ENCODE data around the gene RASAL3. TPM values are rescaled to one million over a fixed set of nuclear protein-coding genes. Genes with fewer than 3 reads are reported as not detected.

RASAL3 gene
- total RNA-seq, 1 experiment from 2014 or later: 0.10 TPM

DNA sequence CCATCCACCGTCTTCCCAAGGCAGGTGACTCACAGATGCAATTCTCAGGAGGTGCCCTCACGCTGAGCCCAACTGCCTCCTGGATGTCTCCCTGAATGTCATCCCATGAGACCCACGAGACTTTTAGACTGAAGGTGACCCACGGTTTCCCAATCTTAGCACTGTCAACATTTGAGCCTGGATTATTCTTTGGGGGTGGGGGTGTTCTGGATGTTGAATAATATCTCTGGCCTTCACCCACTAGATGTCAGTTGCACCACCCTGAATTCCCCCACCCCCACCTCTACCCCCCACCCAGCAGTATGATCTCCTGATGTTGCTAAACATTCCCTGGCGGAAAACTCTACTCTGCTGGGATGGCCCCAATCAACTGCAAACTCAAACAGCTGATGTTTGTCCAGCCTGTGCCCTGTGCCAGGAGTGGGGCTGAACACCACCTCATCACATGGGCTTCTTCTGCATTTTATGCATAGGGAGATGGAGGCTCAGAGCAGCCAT, 41.8 kb upstream of the RASAL3 start:
- H3K4me1 ChIP-seq (ENCODE audit: control insufficient read depth, insufficient read depth, low read length): no peaks in the 10 kb centered on the region
- TF ChIP-seq, protein P1, sequence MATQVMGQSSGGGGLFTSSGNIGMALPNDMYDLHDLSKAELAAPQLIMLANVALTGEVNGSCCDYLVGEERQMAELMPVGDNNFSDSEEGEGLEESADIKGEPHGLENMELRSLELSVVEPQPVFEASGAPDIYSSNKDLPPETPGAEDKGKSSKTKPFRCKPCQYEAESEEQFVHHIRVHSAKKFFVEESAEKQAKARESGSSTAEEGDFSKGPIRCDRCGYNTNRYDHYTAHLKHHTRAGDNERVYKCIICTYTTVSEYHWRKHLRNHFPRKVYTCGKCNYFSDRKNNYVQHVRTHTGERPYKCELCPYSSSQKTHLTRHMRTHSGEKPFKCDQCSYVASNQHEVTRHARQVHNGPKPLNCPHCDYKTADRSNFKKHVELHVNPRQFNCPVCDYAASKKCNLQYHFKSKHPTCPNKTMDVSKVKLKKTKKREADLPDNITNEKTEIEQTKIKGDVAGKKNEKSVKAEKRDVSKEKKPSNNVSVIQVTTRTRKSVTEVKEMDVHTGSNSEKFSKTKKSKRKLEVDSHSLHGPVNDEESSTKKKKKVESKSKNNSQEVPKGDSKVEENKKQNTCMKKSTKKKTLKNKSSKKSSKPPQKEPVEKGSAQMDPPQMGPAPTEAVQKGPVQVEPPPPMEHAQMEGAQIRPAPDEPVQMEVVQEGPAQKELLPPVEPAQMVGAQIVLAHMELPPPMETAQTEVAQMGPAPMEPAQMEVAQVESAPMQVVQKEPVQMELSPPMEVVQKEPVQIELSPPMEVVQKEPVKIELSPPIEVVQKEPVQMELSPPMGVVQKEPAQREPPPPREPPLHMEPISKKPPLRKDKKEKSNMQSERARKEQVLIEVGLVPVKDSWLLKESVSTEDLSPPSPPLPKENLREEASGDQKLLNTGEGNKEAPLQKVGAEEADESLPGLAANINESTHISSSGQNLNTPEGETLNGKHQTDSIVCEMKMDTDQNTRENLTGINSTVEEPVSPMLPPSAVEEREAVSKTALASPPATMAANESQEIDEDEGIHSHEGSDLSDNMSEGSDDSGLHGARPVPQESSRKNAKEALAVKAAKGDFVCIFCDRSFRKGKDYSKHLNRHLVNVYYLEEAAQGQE (IDR thresholded peaks at IDR 0.05; ENCODE audit: insufficient read depth in 1 of 2, low read depth in 2 of 2, low read length in 1 of 2): no peak
- TF ChIP-seq POLR2AphosphoS5 (IDR thresholded peaks at IDR 0.05; ENCODE audit: low read depth, low read length): no peak
- TF ChIP-seq, protein P2, sequence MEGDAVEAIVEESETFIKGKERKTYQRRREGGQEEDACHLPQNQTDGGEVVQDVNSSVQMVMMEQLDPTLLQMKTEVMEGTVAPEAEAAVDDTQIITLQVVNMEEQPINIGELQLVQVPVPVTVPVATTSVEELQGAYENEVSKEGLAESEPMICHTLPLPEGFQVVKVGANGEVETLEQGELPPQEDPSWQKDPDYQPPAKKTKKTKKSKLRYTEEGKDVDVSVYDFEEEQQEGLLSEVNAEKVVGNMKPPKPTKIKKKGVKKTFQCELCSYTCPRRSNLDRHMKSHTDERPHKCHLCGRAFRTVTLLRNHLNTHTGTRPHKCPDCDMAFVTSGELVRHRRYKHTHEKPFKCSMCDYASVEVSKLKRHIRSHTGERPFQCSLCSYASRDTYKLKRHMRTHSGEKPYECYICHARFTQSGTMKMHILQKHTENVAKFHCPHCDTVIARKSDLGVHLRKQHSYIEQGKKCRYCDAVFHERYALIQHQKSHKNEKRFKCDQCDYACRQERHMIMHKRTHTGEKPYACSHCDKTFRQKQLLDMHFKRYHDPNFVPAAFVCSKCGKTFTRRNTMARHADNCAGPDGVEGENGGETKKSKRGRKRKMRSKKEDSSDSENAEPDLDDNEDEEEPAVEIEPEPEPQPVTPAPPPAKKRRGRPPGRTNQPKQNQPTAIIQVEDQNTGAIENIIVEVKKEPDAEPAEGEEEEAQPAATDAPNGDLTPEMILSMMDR (IDR thresholded peaks at IDR 0.05): no peak
- in situ Hi-C loops (cut with HindIII; ENCODE audit: low pct_unique_long_range_greater_than_20kb, low sequenced_read_pairs) (no loop called here), intact Hi-C loops (cut with micrococcal nuclease; ENCODE audit: unreplicated experiment) (no loop called here)
- H3K27ac ChIP-seq (ENCODE audit: low read length): no peak overlapping the region
- H3K9me3 ChIP-seq (ENCODE audit: control insufficient read depth, insufficient read depth, low read depth, low read length): no peaks in the 10 kb centered on the region
- BruUV-seq (replicated peaks): no TSS peak
- ChIA-PET POLR2A (interaction anchor here (0.6 kb wide), 1 partner anchor 31 kb away, joined by 3 read pairs; no protein-coding TSS in a partner anchor), CTCF (interaction anchor here (0.6 kb wide), 1 partner anchor 345 kb away, joined by 6 read pairs; no protein-coding TSS in a partner anchor)
- no peak for ATAC-seq
- DNase-seq (ENCODE audit: low read depth, low spot score): no peak
- no peak overlapping the region for H3K4me3 ChIP-seq (ENCODE audit: low read depth in 2 of 2, low read length in 2 of 2)
- H3K27me3 ChIP-seq (ENCODE audit: control insufficient read depth, insufficient read depth, low read length): no peaks in the 10 kb centered on the region; the same call in 1 of the 2 replicates
- H3K36me3 ChIP-seq (ENCODE audit: control insufficient read depth, insufficient read depth, low read length): no peaks in the 10 kb centered on the region

DNA sequence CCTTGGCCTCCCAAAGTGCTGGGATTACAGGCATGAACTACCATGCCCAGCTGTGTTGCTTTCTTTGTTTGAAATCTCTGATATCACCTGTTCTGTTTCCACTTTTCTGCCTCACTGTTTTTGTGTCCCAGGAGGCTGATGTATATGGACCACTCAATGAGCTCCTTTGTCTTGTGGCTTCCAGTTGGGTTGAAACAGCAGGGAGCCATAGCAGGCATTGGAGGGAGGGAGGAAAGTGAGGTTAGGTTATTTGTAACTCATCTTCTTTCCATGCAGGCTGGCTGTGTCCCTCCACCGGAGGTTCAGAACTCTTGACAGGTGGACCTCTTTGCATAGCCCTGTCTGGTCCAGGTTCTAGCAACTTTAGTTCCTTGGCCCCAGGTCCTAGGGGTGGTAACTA, 37.9 kb upstream of the RASAL3 start:
- Histone ChIP-seq H3K27ac (ENCODE audit: low read length) (no peak overlapping the region), H3K4me3 (ENCODE audit: low read depth in 2 of 2, low read length in 2 of 2) (no peak overlapping the region), H3K4me1 (ENCODE audit: control insufficient read depth, insufficient read depth, low read length) (no peaks in the 10 kb centered on the region), H3K9me3 (ENCODE audit: control insufficient read depth, insufficient read depth, low read depth, low read length) (no peaks in the 10 kb centered on the region), H3K36me3 (ENCODE audit: control insufficient read depth, insufficient read depth, low read length) (no peaks in the 10 kb centered on the region), H3K27me3 (ENCODE audit: control insufficient read depth, insufficient read depth, low read length) (no peaks in the 10 kb centered on the region)
- TF ChIP-seq, protein P1 (IDR thresholded peaks at IDR 0.05; ENCODE audit: insufficient read depth in 1 of 2, low read depth in 2 of 2, low read length in 1 of 2): no peak
- in situ Hi-C loops (cut with HindIII; ENCODE audit: low pct_unique_long_range_greater_than_20kb, low sequenced_read_pairs): no loop called here
- POLR2A ChIA-PET: no interaction called here
- intact Hi-C loops (cut with micrococcal nuclease; ENCODE audit: unreplicated experiment): no loop called here
- no TSS peak for BruUV-seq (replicated peaks)
- ATAC-seq (no peak), DNase-seq (ENCODE audit: low read depth, low spot score) (no peak)
- CTCF ChIA-PET: interaction anchor here (0.7 kb wide), 1 partner anchor 148 kb away, joined by 7 read pairs; no protein-coding TSS in a partner anchor

All from Panc1 (cell line).